Measurements from ENCODE around the gene UQCC3.

DNA sequence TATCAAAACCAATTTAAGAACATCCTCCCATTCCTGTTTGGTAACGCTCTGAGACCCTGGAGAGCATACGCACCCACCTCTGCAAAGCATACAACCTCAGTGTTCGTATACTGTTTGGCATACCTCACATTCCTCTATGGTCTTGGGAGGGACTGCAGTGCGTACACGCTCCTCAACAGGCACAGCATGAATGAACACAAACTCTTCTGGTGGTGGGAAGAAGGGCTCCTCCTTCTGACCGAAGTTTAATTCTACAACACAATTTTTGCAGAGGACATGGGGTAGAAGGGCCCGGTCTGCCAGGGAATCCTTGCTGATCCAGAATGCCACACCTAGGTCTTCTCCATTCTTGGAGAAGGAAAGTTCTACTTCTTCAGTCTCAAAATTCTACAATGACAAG lies 50.5 kb downstream of the UQCC3 start:
- TF ChIP-seq, protein P1, sequence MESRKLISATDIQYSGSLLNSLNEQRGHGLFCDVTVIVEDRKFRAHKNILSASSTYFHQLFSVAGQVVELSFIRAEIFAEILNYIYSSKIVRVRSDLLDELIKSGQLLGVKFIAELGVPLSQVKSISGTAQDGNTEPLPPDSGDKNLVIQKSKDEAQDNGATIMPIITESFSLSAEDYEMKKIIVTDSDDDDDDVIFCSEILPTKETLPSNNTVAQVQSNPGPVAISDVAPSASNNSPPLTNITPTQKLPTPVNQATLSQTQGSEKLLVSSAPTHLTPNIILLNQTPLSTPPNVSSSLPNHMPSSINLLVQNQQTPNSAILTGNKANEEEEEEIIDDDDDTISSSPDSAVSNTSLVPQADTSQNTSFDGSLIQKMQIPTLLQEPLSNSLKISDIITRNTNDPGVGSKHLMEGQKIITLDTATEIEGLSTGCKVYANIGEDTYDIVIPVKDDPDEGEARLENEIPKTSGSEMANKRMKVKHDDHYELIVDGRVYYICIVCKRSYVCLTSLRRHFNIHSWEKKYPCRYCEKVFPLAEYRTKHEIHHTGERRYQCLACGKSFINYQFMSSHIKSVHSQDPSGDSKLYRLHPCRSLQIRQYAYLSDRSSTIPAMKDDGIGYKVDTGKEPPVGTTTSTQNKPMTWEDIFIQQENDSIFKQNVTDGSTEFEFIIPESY (IDR thresholded peaks at IDR 0.05) = no peak
- no peak for TF ChIP-seq CTCF (IDR thresholded peaks at IDR 0.05 in 2 of 3, conservative IDR thresholded peaks at IDR 0.05 in 1 of 3; ENCODE audit: control insufficient read depth in 2 of 3, extremely low read depth in 1 of 3, insufficient read depth in 1 of 3, low read depth in 3 of 3, low read length in 3 of 3)
